PFSK-1 (cell line): ENCODE data around the gene GMPPA.

Source experiments
- SIN3A ChIP-seq: IDR thresholded peaks from 2 replicates; pipeline ENCODE4 v1.6.1; 2012; ENCODE audit warnings: mild to moderate bottlenecking, low read length, moderate library complexity, borderline replicate concordance; ENCODE audit not compliant: insufficient read depth
- TAF1 ChIP-seq: IDR thresholded peaks from 2 replicates; pipeline ENCODE4 v1.6.1; 2012; ENCODE audit warnings: low read length, control low read depth, borderline replicate concordance; ENCODE audit not compliant: insufficient read depth

DNA sequence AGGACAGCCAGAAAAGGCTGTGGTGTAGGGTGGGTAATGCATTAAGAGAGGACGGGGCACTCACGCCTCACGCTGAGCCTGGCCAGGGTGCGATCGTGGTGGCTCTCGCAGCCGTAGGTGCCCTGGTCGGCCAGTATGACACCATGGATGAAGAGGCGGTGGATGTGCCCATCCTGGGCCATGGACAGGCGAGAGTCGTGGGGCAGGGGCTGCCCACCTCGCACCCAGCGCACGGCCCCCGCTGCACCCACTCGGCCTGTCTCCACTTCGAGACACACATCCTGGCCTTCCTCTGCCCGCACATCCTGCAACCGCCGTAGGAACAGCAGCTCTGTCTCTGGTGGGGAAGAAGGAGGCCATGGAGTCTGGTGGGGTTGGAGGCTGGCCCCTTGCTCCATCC is 57.3 kb downstream of the GMPPA start:
- TF ChIP-seq SIN3A = no peak
- no peak for TF ChIP-seq TAF1
